T-helper 1 cell (primary cell): ENCODE results near the gene HAVCR1.
"Not testable (repeated sequence)": the region's sequence is repeated elsewhere in the genome, so short reads cannot be mapped to it uniquely, and the experiment has no call there.

Source experiments
- DNase-seq, 5 donors: peaks; one replicate each; pipeline ENCODE4 v3.0.0-alpha.2; 2012 to 2020
- total RNA-seq, 4 donors: gene quantifications; one replicate each; lab custom pipeline; 2026; lab: John Stamatoyannopoulos, UW

The HAVCR1 gene
- 2.9 to 6.1 (median 3.7) reads per million in 4 donors for total RNA-seq

- DNase-seq = no peak
These were observed at the start of gene HAVCR1 for GRCh38 chr5:157059093-157059539. HAVCR1 (minus strand) TSS chr5:157059116; CDS start chr5:157057943, 1,173 bp downstream.

GRCh38 chr5:157107508-157107907 lies 48.6 kb upstream of the HAVCR1 start:
- no peak for DNase-seq

GRCh38 chr5:157106630-157107461 lies 47.9 kb upstream of the HAVCR1 start:
- peak in 1 of 5 donors; percentile 56 for DNase-seq

- peak in 1 of 5 donors; percentile 48 for DNase-seq
These were observed 41.3 kb upstream of the HAVCR1 start for GRCh38 chr5:157100140-157100679.

- DNase-seq = no peak
These were observed 29.6 kb upstream of the HAVCR1 start for GRCh38 chr5:157088342-157088990.

- DNase-seq = no peak
These were observed 27.9 kb upstream of the HAVCR1 start for GRCh38 chr5:157086751-157087359.

GRCh38 chr5:157085930-157086329 lies 27.0 kb upstream of the HAVCR1 start:
- no peak for DNase-seq

- no peak for DNase-seq
These were observed 21.4 kb upstream of the HAVCR1 start for GRCh38 chr5:157080286-157080685.

GRCh38 chr5:157076558-157076957 lies 17.6 kb upstream of the HAVCR1 start:
- DNase-seq = peak in 1 of 5 donors; percentile 45

- DNase-seq = peak in 1 of 5 donors; percentile 16
These were observed 13.6 kb upstream of the HAVCR1 start for GRCh38 chr5:157072508-157072907.

- DNase-seq = no peak
These were observed 11.0 kb upstream of the HAVCR1 start for GRCh38 chr5:157069949-157070348.

GRCh38 chr5:157068785-157069184 lies 9.9 kb upstream of the HAVCR1 start:
- no peak for DNase-seq

- no peak for DNase-seq
These were observed 9.4 kb upstream of the HAVCR1 start for GRCh38 chr5:157068339-157068738.

GRCh38 chr5:157067005-157067404 lies 8.1 kb upstream of the HAVCR1 start:
- no peak for DNase-seq

GRCh38 chr5:157066080-157066479 lies 7.2 kb upstream of the HAVCR1 start:
- no peak for DNase-seq

- DNase-seq = no peak
These were observed 5.0 kb upstream of the HAVCR1 start for GRCh38 chr5:157063776-157064430.

GRCh38 chr5:157059891-157060290 lies 975 bp upstream of the HAVCR1 start:
- no peak for DNase-seq

GRCh38 chr5:157057459-157058370 lies 1.2 kb downstream of the HAVCR1 start:
- no peak for DNase-seq

- not testable (repeated sequence) for DNase-seq
These were observed 2.1 kb downstream of the HAVCR1 start for GRCh38 chr5:157056848-157057247.

- DNase-seq = no peak
These were observed 7.2 kb downstream of the HAVCR1 start for GRCh38 chr5:157051604-157052245.

- peak in 1 of 5 donors; percentile 27 for DNase-seq
These were observed 8.9 kb downstream of the HAVCR1 start for GRCh38 chr5:157050050-157050449.
